HG02938 (cell line): ENCODE measurements around the gene NUDT17.
A peak's percentile ranks its signal among the peaks of the same experiment; 100 is the strongest.

Experiments
- ATAC-seq: cut with Tn5 transposase; IDR thresholded peaks from one replicate; pipeline ENCODE4 v1.9.1; 2021; ENCODE audit warnings: mild to moderate bottlenecking, moderate library complexity; ENCODE audit not compliant: unreplicated experiment

Gene NUDT17

DNA sequence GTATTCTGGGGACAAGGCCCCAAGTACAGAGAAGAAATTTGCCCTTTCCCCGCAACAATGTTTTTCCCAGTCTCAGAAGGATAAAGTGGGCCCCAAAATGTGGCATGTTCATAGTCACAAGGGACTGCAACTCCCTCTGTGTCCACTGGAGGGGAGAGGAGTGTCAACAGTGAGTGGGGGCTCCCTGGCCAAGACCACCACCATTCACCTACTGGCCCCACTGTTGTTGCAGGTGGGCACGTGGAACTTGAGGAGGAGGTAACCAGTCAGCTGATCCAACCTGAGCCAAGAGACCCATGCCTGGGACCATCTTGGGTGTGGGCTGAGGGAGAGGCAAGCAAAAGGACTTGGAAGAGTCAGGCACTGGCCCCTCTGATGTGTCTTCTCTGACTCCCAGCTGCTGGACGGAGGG is 777 bp downstream of the NUDT17 start:
- ATAC-seq, result no peak

GRCh38 chr1:145847827-145848226 is 2.4 kb downstream of the NUDT17 start:
- no peak for ATAC-seq

DNA sequence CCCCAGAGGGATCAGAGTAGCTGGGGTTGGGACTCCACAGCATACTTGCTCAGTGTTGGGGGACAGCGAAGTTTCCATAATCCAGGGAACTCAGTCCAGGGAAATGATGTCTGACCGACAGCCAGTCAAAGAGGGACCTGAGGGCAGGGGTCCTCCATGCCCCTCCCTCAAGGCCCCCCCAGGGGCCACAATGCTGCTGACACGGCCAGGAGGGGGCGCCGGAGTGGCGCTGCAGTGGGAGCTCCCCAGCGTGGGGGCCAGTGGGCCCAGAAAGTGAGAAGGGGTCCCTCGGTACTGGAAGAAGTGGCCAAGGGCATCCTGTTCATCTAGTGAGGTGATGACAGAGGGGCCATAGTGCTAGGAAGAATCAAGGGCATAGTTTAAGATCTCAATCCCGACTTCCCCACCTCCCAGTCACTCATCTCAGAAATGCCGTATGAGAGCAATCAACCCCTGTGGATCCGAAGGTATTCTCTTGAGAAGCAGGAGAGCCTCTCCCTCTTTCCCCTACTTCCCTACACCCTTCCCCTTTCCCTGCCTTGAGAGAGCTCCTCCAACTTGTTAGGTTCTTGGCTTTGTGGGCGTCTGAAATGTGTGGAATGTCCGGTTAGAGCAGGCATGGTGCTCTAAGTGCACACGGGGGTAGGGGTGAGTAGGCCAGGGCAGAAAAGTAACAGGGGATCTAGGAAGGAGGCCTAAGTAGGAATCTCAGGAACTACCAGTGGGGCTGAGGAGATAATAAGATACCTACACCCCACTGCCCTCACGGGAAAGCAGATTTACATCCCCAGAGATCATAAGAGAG is 4.1 kb downstream of the NUDT17 start:
- no peak for ATAC-seq

DNA sequence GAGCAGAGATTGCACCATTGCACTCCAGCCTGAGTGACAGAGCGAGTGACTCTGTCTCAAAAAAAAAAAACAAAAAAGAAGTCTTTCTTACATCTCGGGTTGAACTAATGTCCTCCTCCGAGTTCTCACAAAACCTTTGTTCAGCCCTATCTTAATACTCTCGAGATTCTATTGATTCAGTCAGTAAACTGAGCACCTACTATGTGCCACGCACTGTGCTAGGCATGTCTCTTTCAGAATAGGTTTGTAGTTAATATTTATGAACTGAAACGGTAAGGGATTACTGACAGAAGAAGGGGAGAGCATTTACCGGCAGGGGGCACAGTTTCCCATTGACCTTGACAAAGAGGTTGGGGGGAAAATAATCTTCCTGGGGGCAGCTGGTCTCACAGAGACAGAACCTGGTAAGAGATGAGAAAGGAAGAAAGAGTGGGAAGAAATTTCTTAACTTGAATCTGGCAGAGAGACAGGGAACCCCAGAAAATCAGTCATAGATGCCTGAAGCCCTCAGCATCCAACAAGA is 10.1 kb downstream of the NUDT17 start:
- ATAC-seq, result no peak

GRCh38 chr1:145857170-145857569 is 11.7 kb downstream of the NUDT17 start:
- no peak for ATAC-seq

- peak; percentile 3 for ATAC-seq
Observed at GRCh38 chr1:145858238-145858900, 12.9 kb downstream of the NUDT17 start.

- peak; percentile 82 for ATAC-seq
Observed at GRCh38 chr1:145858901-145859490, 13.6 kb downstream of the NUDT17 start, which contains the start of gene PIAS3. Gene PIAS3 (minus strand): TSS chr1:145859081. CDS start chr1:145858990, 91 bp downstream.

- peak; percentile 54 for ATAC-seq
Observed at GRCh38 chr1:145859491-145860023, 14.1 kb downstream of the NUDT17 start.

DNA sequence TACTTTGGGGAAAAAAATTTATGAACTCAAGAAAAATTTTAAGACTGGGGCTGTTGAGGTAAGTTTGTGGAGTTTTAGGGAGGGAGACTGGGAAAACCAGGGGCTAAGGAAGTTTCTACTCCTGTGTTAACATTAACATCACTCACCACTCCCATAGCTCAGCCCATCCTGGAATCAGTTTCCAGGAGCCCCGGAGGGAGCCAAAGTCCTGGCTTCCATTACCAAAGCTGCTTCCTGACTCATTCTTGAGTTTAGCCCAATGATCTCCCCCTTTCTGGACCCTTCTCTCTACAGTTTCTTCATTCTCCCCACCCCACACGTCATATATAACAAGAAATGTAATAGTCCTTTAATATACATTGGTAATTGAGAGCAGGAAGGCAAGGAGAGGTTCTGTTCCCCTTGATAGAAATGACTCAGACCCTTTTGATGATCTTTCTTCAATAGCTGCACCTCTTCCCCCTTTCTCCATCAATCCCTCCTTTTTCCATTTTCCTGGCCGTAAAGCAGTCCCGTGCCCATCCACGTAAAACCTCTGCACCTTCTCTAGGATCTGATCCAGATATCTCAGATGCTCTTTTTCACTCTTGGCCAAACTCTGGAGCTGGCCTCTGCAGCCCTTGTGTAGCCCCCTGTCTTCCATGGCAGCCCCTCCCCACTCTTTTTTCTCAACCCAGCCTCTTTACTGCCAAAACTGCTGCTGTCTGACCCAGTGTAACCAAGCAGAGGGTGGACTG is 18.0 kb downstream of the NUDT17 start:
- ATAC-seq, result no peak

DNA sequence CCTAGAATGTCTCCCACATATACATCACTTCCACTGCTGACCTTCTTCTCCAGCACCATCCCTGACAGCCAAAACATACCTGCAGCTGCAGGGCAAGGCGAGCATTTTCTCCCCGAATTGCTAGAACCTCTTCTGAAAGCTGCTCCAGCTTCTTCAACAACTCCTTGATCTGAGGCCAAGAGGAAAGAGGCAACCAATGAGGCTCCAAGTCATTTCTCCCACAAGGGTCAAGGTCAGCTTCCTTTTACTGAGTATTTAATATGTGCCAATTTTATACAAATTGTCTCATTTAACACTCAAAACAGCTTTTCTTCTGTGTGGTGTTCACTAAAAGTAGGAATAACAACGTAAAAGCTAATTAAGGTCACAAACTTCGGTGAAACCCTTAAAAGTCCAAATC is 22.8 kb downstream of the NUDT17 start:
- ATAC-seq, result no peak

GRCh38 chr1:145871994-145872924 is 26.8 kb downstream of the NUDT17 start:
- ATAC-seq, result no peak

- ATAC-seq, result no peak
Observed at GRCh38 chr1:145874646-145875045, 29.2 kb downstream of the NUDT17 start.

DNA sequence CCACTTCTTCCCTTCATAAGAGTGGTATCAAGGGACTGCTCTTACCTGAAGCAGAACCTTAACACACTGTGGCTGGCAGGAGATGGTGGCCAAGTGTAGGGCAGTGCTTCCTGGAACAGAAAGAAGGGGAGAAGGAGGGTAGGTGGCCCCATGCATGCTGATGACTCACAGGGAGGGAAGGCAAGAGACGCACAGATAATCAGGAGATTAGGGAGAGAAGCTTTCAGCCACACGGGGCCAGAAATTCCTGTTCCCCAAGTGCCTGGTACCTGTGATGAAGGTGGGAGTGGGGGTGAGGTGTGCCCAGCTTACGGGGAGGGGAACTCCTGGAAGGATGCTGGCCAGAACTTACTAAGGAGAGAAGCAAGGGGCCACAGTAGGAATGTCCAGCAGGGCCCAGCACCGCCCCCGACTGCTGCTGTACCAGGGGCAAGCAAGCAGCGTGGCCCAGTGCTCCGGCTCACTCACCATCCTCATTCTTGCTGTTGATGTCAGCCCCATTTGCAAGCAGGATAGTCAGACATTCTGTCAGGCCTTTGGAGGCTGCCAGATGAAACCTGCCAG is 32.6 kb downstream of the NUDT17 start:
- ATAC-seq, result no peak

GRCh38 chr1:145878724-145879123 is 33.3 kb downstream of the NUDT17 start:
- ATAC-seq, result no peak

DNA sequence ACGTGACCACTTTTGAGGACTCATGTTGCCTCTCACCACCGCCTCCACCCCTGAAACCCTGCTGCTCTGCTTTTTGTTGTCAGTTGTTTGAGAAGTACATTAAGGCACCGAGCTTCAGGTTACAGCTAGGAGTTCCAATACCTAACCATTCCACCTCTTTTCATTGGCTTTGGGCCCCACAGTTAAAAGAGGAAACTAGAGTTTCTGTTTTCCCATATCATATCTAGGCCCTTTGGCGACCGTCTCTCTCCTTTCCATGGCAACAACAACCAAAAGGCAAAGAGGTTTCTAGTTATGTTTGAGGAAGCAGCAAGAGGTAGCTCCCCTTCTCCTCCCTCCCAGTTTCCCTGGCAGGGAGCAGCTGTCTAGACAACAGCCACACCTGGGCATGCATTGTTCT is 34.3 kb downstream of the NUDT17 start:
- no peak for ATAC-seq

GRCh38 chr1:145884675-145885074 is 39.2 kb downstream of the NUDT17 start:
- no peak for ATAC-seq

DNA sequence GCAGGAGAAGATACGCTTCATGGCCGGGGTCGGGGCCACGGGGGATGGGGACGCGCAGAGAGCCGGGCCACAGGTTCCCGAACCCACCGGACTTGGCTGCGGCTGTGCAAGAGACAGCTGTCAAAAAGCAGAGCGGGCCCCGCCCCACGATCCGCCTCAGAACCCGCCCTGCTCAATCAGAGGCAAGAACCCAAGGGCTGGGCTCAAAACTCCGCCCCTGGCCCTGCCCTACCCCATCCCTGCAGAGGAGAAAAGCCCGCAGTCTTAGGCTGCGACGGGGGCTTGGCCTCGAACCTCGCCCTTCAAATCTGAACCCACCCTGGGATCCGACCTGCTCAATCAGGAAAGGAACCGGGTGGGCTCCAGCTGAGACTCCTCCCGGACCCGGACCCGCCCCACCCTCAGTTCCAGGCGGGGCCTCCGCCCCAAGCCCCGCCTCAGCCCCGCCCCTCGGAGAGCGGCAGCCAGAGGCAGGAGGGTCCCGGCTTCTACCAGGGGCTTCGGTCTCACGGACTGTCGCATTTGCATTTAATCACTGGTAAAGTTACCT is 40.4 kb downstream of the NUDT17 start, which contains the start of gene ANKRD35:
Gene ANKRD35 (minus strand): TSS at position 129 of the 550 bp plus-strand sequence. CDS start 108 bp downstream, at position 21.
- ATAC-seq, result peak; percentile 97

DNA sequence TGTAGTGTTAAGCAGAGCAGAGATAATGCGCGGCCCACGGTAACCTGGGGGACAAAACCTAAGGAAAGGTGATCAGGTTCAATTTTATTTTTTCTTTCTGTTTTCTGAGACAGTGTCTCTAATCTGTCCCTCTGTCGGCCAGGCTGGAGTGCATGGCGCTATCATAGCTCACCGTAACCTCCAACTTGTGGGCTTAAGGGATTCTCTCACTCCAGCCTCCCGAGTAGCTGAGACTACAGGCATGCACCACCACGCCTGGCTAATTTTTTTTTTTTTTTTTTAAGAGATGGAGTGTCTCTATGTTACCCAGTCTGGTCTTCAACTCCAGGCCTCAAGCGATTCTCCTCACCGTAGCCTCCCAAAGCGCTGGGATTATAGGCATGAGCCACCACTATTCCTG is 41.0 kb downstream of the NUDT17 start:
- no peak for ATAC-seq

DNA sequence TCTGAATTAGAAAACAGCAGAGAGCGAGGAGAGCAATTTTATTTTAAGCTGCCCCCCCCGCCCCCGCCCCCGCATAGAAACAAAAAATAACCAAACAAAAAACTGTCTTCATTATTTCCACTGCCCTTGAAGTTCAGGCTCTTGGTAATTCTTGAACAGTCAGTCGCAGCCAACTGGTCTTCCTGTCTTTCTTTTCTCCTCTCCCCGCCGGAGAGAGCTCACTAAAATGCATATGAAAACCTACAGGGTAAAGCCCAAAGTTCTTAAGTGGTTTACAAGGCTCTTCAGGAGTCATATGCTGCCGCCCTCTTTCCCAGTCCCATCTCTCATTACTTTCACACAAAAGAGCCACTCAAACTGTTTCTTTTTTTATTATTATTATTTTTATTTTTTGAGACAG is 41.4 kb downstream of the NUDT17 start:
- ATAC-seq, result no peak
